ENCODE measurements around the gene PDZD8.

DNA sequence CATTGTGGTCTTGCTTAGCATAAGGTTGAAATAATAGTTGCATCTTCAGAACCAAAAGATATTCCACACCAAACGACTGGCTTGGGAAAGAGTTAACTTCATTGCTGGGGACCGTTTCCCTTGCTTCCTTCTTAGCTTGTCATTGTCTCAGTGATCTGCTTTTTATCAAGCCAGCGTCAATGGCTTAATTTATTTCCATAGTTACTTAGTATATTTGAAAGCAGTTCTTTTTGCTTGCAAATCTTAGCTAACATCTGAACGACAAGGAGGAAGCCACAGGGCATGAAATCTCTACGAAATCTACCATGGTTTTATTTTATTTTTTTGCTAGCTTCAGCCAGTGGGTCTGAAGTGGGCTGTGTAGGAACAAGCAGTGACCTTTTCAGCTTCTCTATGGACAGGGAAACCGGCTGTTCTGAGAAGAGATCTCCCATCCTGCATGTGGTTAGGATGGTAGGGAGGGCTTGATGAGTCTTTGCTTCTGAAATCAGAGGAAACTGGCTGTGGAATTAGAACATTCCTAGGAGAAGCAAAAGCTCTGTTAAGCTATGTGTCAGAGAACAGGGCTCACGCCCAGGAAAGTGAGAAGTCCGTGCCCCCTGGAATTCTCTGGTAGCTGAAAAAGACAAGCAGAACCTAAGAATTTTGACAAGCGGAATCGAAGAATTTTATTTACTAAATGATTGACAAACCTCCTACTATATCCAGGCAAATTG is 126.3 kb downstream of the PDZD8 start:
- TF ChIP-seq, protein P1, sequence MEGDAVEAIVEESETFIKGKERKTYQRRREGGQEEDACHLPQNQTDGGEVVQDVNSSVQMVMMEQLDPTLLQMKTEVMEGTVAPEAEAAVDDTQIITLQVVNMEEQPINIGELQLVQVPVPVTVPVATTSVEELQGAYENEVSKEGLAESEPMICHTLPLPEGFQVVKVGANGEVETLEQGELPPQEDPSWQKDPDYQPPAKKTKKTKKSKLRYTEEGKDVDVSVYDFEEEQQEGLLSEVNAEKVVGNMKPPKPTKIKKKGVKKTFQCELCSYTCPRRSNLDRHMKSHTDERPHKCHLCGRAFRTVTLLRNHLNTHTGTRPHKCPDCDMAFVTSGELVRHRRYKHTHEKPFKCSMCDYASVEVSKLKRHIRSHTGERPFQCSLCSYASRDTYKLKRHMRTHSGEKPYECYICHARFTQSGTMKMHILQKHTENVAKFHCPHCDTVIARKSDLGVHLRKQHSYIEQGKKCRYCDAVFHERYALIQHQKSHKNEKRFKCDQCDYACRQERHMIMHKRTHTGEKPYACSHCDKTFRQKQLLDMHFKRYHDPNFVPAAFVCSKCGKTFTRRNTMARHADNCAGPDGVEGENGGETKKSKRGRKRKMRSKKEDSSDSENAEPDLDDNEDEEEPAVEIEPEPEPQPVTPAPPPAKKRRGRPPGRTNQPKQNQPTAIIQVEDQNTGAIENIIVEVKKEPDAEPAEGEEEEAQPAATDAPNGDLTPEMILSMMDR (IDR thresholded peaks at IDR 0.05) = no peak
- TF ChIP-seq POLR2AphosphoS5 (IDR thresholded peaks at IDR 0.05) (no peak), POLR2A (IDR thresholded peaks at IDR 0.05) (no peak)
